Measurements from ENCODE around the gene DMRTA2.

DNA sequence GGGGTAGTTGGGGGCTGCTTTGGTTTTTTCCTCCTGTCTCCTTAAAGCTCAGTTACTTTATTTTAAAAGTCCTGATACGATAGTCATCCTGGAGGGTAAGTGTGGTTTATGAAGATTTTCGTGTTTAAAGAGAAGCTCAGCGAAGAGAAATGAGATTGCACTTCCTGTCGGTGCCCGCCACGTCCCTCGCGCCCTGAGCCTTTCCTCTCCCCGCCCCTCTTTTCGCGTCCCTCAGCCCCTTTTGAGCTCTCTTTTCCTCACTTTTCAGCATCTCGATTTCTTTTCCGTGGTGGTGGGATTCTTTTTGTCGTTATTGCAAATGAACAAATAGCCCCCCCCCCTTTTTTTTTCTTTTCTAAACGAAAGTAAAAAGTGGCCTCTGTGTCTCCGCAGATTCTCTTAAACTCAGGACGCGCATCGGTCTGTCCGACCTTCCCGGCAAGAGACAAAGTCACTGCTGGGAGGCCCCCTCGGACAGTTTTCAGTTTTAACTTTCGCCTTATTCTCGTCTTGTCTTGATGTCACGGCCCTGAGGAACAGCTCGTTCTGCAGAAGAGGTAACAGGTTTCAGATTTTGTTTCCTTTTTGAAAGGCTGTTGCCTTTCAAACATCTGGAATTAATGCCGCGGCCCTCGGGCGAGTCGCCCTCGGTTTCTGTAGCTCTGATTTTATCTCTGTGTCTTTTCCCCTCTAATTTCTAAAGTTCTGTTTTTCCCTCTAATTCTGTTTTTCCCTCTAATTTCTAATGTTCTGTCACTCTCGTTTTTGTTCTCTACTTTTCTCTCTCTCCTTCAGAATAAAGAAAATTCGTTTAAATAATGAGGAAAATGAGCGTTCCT is 1.0 kb upstream of the DMRTA2 start:
- no peak for TF ChIP-seq CTCF (IDR thresholded peaks at IDR 0.05)
- TF ChIP-seq POLR2A (IDR thresholded peaks at IDR 0.05) = no peak

Data from thyroid gland (tissue), 4 donors.